Lower leg skin (tissue), 3 donors: ENCODE data around the gene ACR.

Source experiments
- CTCF ChIP-seq, 3 donors: fragments of 450-650 bp; IDR thresholded peaks; one replicate each; pipeline ENCODE4 v1.5.1; 2016; ENCODE audit warnings: antibody characterized with exemption in 3 of 3, mild to moderate bottlenecking in 3 of 3, moderate library complexity in 2 of 3
- POLR2A ChIP-seq, 2 donors: fragments of 450-650 bp; IDR thresholded peaks; one replicate each; pipeline ENCODE4 v1.6.1; 2016 to 2017; ENCODE audit warnings: antibody characterized with exemption in 2 of 2, mild to moderate bottlenecking in 1 of 2, moderate library complexity in 1 of 2

- TF ChIP-seq CTCF (IDR thresholded peaks at IDR 0.05) (no peak), POLR2A (IDR thresholded peaks at IDR 0.05) (no peak)
These were observed 27.1 kb upstream of the ACR start for GRCh38 chr22:50710886-50711285.
